ENCODE measurements around the gene LEMD3. TPM values are rescaled to one million over a fixed set of nuclear protein-coding genes. Genes with fewer than 3 reads are reported as not detected.

Gene LEMD3
- 25.3 and 28.8 TPM in 2 replicates for total RNA-seq

- DNase-seq (ENCODE audit: low read depth, low spot score), result peak; percentile 69
Measured at GRCh38 chr12:65169320-65170208, at the start of gene LEMD3. LEMD3 (plus strand) TSS chr12:65169583; CDS start chr12:65169597, 14 bp downstream.

GRCh38 chr12:65121049-65121955 lies 48.1 kb upstream of the LEMD3 start, which contains the start of gene WIF1:
WIF1 (minus strand) TSS chr12:65121305; CDS start chr12:65121191, 114 bp downstream.
- no peak for DNase-seq (ENCODE audit: low read depth, low spot score)

GRCh38 chr12:65121956-65122469 lies 47.4 kb upstream of the LEMD3 start:
- no peak for DNase-seq (ENCODE audit: low read depth, low spot score)

- DNase-seq (ENCODE audit: low read depth, low spot score), result no peak
Measured at GRCh38 chr12:65122703-65123102, 46.7 kb upstream of the LEMD3 start.

GRCh38 chr12:65123435-65124063 lies 45.8 kb upstream of the LEMD3 start:
- DNase-seq (ENCODE audit: low read depth, low spot score), result no peak

- no peak for DNase-seq (ENCODE audit: low read depth, low spot score)
Measured at GRCh38 chr12:65125247-65125646, 44.1 kb upstream of the LEMD3 start.

GRCh38 chr12:65125975-65126374 lies 43.4 kb upstream of the LEMD3 start:
- DNase-seq (ENCODE audit: low read depth, low spot score), result no peak

GRCh38 chr12:65126482-65126881 lies 42.9 kb upstream of the LEMD3 start:
- no peak for DNase-seq (ENCODE audit: low read depth, low spot score)

GRCh38 chr12:65133879-65134278 lies 35.5 kb upstream of the LEMD3 start:
- DNase-seq (ENCODE audit: low read depth, low spot score), result no peak

GRCh38 chr12:65139389-65139788 lies 30.0 kb upstream of the LEMD3 start:
- DNase-seq (ENCODE audit: low read depth, low spot score), result no peak

GRCh38 chr12:65140738-65141137 lies 28.6 kb upstream of the LEMD3 start:
- no peak for DNase-seq (ENCODE audit: low read depth, low spot score)

GRCh38 chr12:65147312-65147905 lies 22.0 kb upstream of the LEMD3 start:
- no peak for DNase-seq (ENCODE audit: low read depth, low spot score)

- no peak for DNase-seq (ENCODE audit: low read depth, low spot score)
Measured at GRCh38 chr12:65152012-65152411, 17.4 kb upstream of the LEMD3 start.

GRCh38 chr12:65152596-65152995 lies 16.8 kb upstream of the LEMD3 start:
- DNase-seq (ENCODE audit: low read depth, low spot score), result no peak

- DNase-seq (ENCODE audit: low read depth, low spot score), result no peak
Measured at GRCh38 chr12:65155784-65156183, 13.6 kb upstream of the LEMD3 start.

GRCh38 chr12:65156366-65156841 lies 13.0 kb upstream of the LEMD3 start:
- no peak for DNase-seq (ENCODE audit: low read depth, low spot score)

GRCh38 chr12:65157091-65157490 lies 12.3 kb upstream of the LEMD3 start:
- DNase-seq (ENCODE audit: low read depth, low spot score), result no peak

GRCh38 chr12:65162609-65163008 lies 6.8 kb upstream of the LEMD3 start:
- DNase-seq (ENCODE audit: low read depth, low spot score), result no peak

GRCh38 chr12:65164244-65164643 lies 5.1 kb upstream of the LEMD3 start:
- DNase-seq (ENCODE audit: low read depth, low spot score), result no peak

GRCh38 chr12:65164774-65165173 lies 4.6 kb upstream of the LEMD3 start:
- no peak for DNase-seq (ENCODE audit: low read depth, low spot score)

Data from pulmonary artery endothelial cell (primary cell).